GM18870 (cell line): Measurements from ENCODE around the gene ANP32B.

Experiments used
- ATAC-seq: cut with Tn5 transposase; IDR thresholded peaks from one replicate; pipeline ENCODE4 v1.9.1; 2021; ENCODE audit warnings: moderate library complexity; ENCODE audit not compliant: unreplicated experiment

The ANP32B gene

DNA sequence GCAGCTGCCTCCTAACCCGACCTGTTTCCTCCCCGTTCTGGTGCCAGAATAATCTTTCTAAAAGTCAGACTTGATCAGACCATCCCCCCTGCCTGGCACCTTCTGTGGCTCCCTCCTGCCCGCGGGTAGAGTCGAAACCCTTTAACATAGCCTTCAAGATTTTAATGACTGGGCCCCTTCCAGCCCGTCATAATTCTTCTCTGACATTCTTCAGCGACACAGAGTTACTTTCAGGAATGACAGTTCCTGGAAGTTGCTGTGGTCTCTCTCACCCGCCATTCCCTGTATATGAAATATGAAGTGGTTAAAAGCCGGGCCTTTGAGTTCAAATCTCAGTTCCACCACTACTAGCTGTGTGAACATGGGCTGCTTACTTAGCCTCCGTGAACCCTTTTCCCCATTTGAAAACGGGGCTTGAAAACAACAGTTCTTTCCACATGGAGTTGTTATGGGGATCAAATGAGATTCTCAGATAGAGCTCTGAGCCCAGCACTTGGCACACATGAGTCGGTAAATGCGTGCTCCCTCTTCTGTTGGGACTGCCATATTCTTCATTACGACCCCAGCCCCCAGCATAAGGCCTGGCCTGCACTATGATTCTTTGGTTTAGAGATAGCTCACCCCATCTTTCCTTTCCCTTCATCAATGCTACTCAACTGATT is 74.1 kb downstream of the ANP32B start:
- ATAC-seq = peak; percentile 4

DNA sequence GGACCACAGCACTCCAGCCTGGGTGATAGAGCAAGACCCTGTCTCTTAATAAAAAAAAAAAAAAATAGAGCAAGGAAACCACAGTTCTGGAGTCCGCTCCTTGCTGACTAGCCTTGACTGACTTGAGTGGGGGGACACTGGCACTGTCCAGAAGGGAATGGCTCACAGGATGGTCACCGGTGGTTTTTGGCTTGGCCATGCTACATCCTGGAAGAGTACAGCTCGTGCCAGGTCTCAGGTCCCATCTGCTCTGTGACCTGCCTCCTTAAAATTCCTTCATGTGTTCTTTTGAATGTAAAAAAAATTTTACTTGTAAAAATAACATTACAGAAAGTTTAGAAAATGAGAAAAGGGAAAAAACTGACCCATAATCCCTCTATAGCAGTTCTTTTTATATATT is 79.0 kb downstream of the ANP32B start:
- ATAC-seq = no peak

DNA sequence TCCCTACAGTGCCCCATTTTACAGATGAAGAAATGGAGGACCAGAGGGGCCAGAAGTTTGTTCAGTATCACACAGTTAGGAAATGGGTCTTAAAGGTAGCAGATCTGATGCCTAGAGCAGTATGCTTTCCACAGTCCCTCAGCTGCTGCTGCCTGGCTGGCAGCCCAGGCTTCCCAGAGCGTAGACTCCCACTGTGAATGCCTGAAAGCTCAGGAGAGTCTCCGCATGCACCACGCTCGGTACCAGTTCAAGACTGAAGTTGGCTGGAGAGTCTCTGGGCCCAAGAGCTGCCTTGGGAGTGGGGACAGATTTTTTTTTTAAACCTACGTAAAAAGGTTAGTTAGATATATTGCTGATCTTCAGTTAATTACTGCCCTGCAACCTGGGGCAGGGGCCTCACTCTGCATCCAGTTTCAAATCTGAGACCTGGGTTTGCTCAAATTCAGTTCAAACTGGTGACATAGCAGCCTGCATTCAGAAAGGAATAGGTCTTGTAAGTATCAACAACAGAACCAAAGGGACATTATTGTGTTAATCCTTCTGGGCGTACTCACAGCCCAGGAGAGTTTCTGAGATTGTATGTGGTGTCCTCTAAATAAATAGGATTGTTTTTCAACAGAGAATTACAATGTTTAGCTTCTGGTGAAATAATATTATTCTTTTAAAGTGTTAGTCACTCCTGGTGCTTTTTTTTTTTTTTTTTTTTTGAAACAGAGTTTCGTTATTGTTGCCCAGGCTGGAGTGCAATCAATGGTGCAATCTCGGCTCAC is 81.7 kb downstream of the ANP32B start:
- no peak for ATAC-seq
